HG02870 (cell line): ENCODE data around the gene RHNO1.

Experiments
- ATAC-seq: cut with Tn5 transposase; IDR thresholded peaks from one replicate; pipeline ENCODE4 v1.9.1; 2021; ENCODE audit warnings: mild to moderate bottlenecking, moderate library complexity; ENCODE audit not compliant: unreplicated experiment

The RHNO1 gene

GRCh38 chr12:2900642-2901041 lies 23.6 kb downstream of the RHNO1 start:
- no peak for ATAC-seq

DNA sequence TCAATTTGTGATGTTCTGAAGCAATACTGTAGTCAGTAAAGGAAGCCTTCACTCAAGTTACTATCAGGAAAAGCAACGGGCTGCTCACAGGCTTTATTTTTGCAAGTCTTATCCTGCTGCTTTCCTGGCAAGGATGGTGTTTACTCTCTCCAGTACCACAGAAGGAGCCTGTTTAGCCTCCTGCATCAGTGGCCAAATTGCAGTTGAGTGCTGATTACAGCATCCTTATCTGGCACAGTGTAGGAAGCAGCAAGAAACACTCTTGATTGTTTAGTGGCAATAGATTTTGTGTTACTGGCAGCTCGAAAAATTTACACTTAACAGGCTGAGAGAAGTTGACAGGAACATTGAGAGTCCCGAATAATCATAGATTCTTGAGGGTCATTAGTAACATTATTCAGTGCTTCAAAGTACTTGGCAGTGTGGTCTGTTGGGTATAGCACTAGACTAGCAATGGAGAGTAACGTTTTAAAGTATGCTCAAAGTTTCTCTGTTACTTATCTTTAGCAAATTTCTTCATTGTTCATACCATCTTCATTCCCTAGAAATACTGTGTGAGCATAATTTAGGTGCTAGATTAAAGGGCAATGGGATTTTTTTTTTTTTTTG lies 25.4 kb downstream of the RHNO1 start:
- ATAC-seq: no peak

- ATAC-seq: no peak
These were observed 27.2 kb downstream of the RHNO1 start for GRCh38 chr12:2904260-2904659.

DNA sequence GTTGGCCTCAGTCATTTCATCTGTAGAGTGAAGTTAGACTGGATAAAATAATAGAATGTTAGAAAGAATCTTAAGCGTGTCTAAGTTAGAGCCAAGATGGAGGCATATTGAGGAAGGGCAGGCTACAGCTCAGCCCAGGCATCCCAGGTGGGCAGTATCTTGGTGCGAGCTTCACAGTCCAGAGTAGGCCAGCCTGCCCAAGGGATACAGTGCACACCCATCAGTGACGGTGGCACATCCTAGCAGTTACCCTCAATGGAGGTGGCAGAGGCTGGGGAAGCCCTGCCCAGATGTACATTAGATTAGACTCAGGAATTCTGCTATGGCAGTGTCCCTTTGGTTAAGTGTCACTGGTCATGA lies 35.2 kb downstream of the RHNO1 start:
- no peak for ATAC-seq

GRCh38 chr12:2919249-2919648 lies 42.2 kb downstream of the RHNO1 start:
- ATAC-seq: no peak

GRCh38 chr12:2922329-2922728 lies 45.3 kb downstream of the RHNO1 start:
- no peak for ATAC-seq

GRCh38 chr12:2923057-2923456 lies 46.0 kb downstream of the RHNO1 start:
- ATAC-seq: no peak

GRCh38 chr12:2924019-2924418 lies 47.0 kb downstream of the RHNO1 start:
- ATAC-seq: no peak

DNA sequence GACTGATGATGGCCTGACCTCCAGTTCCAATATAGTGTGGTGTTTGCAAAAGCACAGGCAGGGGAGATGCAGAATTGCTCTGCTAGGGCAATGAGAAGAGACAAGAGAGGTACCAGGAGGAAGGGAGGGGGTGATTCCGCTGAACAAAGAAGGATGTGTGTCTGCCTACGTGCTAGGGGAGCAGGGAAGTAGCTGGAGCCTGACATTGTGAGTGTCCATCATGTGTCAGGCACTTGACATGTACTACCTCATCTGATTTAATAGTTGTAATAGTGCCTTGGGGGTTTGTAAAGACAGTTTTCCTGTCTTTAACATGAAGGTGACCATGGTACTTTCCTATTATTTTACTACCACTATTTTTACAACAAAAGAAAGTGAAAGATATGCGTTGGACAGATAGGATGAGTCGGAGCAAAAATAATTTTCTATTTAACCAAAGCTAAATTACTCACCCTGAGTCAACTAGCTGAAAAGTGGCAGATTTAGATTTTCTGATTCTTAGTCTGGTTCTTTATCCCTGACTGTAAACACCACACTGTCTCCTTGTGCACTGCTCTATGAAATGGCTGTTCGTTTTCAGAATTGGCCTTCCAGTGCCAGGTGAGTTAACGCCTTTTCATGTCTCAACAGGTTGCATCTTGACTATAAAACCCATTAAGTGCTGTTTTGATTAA lies 48.4 kb downstream of the RHNO1 start:
- ATAC-seq: no peak

GRCh38 chr12:2930865-2931264 lies 53.8 kb downstream of the RHNO1 start:
- no peak for ATAC-seq

GRCh38 chr12:2933586-2933985 lies 56.6 kb downstream of the RHNO1 start:
- no peak for ATAC-seq

DNA sequence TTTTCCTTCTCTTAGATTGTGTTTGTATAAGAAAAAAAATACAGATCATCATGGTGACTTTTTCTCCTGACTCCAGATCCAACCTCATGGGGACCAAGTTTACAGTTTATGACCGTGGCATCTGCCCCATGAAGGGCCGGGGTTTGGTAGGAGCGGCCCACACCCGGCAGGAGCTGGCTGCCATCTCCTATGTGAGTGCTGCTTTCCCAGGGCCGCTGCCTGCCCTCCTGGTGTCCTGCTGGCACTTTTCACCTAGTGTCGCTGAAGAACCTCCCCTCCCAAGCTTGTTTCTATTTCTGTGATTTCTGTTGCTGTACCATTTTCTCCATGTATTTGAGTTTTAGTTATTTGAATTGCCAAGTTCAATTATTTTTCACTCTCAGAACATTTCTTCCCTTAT lies 57.3 kb downstream of the RHNO1 start:
- ATAC-seq: no peak

DNA sequence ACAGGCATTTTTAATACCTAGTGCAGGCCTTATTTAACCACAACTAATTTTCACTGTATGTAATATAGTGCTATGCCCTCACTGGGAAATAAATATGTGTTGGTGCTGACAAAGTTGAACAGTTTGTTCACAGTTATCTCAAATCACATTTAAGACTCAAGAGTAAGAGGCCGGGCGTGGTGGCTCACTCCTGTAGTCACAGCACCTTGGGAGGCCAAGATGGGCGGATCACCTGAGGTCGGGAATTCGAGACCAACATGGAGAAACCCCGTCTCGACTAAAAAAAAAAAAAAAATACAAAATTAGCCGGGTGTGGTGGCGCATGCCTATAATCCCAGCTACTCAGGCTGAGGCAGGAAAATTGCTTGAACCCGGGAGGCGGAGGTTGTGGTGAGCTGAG lies 59.3 kb downstream of the RHNO1 start:
- ATAC-seq: no peak

GRCh38 chr12:2937500-2937899 lies 60.5 kb downstream of the RHNO1 start:
- no peak for ATAC-seq
